Measurements from ENCODE around the gene PRELID2. TPM values are rescaled to one million over a fixed set of nuclear protein-coding genes. Genes with fewer than 3 reads are reported as not detected.
"Not testable (repeated sequence)": the region's sequence is repeated elsewhere in the genome, so short reads cannot be mapped to it uniquely, and the experiment has no call there.

The PRELID2 gene
- total RNA-seq, 1 donor from 2014 or later: 4.8 TPM

- no peak for ATAC-seq
Observed at GRCh38 chr5:145738227-145738626, 96.9 kb downstream of the PRELID2 start.

GRCh38 chr5:145737578-145737977 lies 97.6 kb downstream of the PRELID2 start:
- ATAC-seq: no peak

DNA sequence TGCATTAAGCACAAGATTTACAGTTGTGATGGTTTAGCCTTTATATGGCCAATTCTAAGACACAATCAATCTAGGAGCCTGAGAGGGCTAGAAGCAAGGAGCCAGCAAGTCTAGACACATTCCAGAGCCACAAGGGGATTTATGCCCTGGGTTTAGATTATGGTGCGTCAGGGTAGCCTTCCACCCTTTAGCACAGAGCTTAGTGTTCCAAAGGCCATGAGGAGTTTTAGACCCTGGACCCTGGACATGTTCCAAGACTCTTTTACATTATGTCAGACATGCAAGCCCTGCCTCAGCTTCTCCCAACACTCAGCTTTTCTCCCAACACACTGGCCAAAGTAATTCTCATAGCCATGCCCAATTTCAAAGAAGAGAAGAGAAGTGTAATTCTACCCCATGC lies 105.2 kb downstream of the PRELID2 start:
- not testable (repeated sequence) for ATAC-seq

DNA sequence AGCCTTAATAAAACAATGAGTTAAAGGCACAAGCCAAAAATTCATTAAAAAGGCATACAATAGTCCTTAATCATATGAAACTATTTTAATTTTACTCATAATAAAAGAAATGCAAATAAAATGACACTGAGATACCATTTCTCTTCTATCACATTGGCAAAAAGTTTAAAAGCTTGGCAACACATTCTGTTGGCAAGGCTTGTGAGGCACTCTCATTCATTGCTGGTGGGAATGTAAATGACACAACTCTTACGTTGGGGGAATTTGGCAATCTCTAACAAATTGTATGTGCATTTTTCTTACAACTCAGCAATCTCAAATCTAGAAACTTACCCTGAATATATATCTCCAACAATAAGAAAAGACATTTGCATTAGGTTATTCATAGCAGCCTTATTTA lies 111.6 kb downstream of the PRELID2 start:
- no peak for ATAC-seq

DNA sequence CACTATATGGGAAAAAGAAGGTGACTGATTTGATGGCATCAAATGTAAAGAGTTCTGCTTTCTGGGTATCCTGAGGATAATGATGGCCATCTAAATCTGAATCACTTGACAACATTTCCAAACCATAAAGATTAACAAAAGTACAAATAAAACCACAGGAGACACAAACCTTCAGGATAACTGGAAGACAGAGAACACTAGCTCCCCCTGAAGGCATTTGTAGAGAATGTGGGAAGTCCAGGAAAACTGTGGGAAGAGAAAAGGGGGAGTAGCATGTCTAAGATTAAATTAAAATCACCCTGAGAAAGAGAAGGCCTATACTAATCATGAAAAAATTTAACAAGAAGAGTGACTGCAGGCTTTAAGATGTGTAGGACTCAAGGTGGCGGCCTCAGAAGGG lies 116.2 kb downstream of the PRELID2 start:
- ATAC-seq: no peak

DNA sequence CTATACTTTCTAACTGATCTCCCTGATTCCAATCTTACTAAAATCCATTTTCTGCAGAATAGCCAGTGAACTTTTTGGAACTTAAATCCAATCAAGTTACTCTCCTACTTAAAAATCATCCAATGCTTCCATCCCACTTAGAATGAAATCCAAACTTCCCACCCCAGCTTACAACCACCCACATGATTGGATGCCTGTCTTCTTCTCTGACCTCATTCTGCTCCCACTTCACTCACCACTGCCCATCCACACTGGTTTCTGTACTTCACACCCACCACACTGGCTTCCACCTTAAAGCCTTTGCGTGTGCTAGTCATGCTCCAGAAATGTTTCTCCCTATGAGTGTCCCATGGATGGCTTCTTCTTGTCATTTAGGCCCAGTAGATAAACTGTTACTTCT lies 119.7 kb downstream of the PRELID2 start:
- no peak for ATAC-seq

DNA sequence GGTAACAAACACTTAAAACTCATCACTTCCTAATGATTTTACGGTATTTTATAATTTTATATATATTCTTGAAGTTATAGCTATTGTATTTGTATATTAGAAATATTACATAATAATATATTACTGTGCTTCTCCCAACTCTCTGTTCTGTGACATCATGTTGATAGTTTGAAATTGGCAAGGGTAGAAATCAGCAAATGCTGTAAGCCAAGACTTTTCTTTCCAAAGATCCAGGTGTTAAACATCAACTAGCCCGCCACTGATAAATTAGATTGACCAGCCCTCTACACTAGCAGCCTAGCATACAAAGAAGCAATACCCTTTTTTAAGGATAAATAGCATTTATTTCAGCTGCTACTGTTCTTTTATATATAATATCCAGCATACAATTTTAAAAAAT lies 122.9 kb downstream of the PRELID2 start:
- no peak for ATAC-seq

- ATAC-seq: no peak
Observed at GRCh38 chr5:145711417-145711816, 123.7 kb downstream of the PRELID2 start.

Other genes starting within 250 kb of the PRELID2 start
- not detected for gene GRXCR2, start 37.7 kb upstream of the PRELID2 start, total RNA-seq
- gene SH3RF2, start 101.2 kb upstream of the PRELID2 start, total RNA-seq: 49.8 TPM

All from esophagus mucosa (tissue), 1 donor.